GM18868 (cell line): ENCODE data around the gene ADIPOR2.
"Not testable (repeated sequence)": the region's sequence is repeated elsewhere in the genome, so short reads cannot be mapped to it uniquely, and the experiment has no call there.

ENCODE experiments used
- ATAC-seq: cut with Tn5 transposase; IDR thresholded peaks from one replicate; pipeline ENCODE4 v1.9.1; 2021; ENCODE audit warnings: mild to moderate bottlenecking, moderate library complexity; ENCODE audit not compliant: unreplicated experiment

The ADIPOR2 gene

GRCh38 chr12:1731019-1731687 lies 40.3 kb downstream of the ADIPOR2 start:
- ATAC-seq = no peak

DNA sequence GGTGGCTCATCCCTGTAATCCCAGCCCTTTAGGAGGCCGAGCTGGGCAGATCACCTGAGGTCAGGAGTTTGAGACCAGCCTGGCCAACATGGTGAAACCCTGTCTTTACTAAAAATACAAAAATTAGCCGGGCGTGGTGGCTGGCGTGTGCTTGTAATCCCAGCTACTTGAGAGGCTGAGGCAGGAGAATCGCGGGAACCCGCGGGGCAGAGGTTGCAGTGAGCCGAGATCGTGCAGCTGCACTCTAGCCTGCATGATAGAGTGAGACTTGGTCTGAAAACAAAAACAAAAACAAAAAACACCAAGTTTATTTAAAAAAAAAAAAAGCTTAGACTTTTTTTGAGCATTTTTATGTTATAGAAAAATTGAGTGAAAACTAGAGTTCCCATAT lies 40.8 kb downstream of the ADIPOR2 start:
- ATAC-seq = not testable (repeated sequence)

GRCh38 chr12:1732914-1733313 lies 42.0 kb downstream of the ADIPOR2 start:
- no peak for ATAC-seq

- not testable (repeated sequence) for ATAC-seq
Measured at GRCh38 chr12:1733712-1734111, 42.8 kb downstream of the ADIPOR2 start.

- ATAC-seq = no peak
Measured at GRCh38 chr12:1737652-1738286, 46.9 kb downstream of the ADIPOR2 start.

GRCh38 chr12:1738446-1738845 lies 47.6 kb downstream of the ADIPOR2 start:
- ATAC-seq = no peak

DNA sequence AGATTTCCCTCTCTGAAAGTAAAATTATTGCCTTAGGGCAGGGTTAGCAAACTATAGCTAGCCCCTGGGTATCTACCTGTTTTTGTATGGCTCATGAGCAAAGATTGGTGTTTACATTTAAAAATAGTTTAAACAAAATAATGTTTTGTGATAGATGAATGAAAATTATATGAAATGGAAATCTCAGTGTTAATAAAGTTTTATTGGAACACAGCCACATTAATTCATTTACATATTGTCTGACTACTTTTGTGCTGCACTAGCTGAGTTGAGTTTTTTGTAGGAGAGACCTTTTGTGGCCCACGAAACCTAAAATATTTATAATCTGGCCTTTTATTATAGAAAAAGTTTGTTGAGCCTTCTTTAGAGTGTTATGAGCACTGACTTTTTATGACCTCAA lies 48.5 kb downstream of the ADIPOR2 start:
- ATAC-seq = no peak

DNA sequence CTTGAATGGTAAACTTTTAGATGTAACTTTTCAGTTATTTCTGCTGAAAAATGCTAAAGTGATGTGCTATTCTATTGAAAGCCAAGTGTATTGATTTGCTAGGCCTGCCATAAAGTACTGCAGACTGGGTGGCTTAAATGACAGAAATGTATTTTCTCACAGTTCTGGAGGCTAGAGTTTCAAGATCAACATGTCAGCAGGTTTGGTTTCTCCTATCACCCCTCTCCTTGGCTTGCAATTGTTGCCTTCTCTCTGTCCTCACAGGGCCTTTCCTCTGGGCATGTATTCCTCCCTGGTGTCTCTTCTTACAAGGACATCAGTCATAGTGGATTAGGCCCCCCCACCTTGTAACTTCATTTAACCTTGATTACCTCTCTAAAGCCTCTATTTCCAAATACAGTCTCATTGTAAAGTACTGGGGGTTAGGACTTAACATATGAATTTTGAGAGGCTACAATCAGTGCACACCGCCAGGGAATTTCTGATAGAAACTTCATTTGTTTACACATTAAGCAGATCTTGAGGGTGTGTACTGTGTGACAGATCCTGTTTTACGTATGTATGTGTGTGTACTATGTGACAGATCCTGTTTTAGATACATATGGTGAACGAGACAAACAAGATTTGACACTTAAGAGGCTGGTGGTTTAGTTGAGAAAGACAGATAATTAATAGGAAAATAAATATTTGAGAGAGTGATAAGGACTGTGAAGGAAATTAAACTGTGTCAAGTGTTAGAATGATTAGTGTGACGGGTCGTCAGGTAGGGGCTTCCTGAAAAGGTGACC lies 49.5 kb downstream of the ADIPOR2 start:
- no peak for ATAC-seq

DNA sequence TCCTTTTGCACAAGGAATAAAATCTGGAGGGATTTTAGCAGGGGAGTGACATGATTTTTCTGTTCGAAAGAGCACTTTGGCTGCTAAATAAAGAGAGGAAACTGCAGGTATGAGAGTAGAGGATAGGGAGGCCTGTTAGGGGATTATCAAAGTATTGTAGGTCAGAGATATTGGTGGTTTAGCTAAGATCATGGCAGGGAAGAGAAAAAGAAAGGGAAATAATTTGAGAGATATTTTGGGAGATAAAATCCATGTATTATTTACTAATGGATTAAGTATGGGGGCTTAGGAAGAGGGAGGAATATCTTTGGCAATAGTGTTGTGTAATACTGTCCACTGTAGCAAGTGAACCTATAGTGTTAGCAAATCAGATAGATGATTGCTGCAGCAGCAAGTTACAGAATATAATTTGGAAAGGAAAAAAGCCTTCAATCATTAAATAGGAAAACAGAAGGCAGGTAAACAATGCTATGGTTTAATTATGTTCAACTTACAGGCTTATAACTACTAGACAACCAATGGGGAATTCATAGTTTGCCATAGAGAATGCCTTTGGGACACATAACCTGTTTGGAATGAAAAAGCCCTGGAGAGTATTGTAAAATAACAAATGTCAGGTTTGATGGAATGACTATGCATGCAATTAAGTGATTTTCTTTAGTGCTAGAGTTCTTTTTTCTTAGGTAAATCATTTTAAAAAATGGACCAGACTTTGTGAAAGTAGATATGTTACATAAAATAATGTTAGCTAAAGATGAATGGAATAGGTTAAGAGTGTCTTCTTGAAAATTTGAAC lies 50.5 kb downstream of the ADIPOR2 start:
- no peak for ATAC-seq

DNA sequence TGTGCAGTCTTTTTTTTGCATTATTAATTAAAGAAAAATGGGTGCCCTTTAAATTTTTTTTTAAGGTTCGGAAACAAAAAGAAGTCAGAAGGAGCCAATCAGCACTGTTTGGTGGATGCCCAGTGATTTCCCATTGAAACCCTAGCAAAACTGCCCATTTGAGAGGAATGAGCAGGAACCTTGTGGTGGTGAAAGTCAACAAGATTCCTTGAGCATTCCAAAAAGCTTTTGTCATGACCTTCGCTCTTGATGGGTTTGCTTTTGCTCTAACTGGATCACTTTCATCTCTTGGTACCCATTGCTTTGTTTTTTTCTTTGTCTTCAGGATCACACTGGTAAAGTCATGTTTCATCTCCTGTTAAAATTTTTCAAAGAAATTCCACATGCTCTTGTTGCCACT lies 54.1 kb downstream of the ADIPOR2 start:
- no peak for ATAC-seq

DNA sequence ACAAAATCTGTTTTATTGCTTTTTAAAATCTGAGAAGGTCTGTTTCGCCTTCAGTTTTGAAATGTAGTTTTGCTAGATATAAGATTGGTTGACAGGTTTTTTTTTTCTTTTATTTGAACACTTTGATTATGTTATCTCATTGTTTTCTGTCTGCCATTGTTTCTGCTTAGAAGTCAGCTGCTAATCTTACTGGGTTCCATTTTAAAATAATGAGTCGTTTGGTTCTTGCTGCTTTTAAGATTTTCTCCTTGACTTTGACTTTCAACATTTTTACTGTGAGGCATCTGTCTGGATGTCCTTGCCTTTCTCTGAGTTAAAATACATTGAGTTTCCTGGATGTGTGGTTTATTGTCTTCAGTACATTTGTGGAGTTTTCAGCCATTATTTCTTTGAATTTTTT lies 56.7 kb downstream of the ADIPOR2 start:
- ATAC-seq = no peak

DNA sequence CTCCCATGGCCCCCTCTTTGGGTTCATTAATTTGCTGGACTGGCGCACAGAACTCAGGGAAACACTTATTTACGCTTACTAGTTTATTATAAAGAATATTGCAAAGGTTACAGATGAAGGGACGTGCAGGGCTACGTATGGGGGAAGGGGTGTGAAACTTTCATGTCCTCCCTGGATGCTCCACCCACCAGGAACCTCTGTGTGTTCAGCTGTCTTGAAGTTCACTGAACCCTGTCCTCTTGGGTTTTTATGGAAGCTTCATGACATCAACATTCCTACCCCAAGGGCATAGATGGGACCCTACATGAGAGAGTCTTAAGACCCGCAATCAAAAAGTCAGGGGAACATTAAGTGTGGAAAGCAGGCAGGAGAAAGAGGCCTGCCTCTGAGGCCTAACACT lies 58.1 kb downstream of the ADIPOR2 start:
- ATAC-seq = no peak

DNA sequence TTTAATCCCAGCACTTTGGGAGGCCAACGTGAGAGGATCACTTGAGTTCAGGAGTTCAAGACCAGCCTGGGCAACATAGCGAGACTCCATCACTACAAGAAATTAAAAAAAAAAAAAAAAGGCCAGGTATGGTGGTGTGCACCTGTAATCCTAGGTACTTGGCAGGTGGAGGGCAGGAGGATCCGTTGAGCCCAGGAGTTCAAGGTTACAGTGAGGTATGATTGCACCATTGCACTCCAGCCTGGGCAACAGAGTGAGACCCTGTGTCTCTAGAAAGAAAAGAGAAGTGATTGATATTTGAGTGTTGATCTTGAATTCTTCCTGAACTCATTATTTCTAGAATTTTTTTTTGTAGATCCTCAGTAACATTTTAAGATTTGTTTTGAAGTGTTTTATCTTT lies 59.4 kb downstream of the ADIPOR2 start:
- no peak for ATAC-seq

- no peak for ATAC-seq
Measured at GRCh38 chr12:1758376-1758775, 67.5 kb downstream of the ADIPOR2 start.

- no peak for ATAC-seq
Measured at GRCh38 chr12:1758887-1759286, 68.0 kb downstream of the ADIPOR2 start.

DNA sequence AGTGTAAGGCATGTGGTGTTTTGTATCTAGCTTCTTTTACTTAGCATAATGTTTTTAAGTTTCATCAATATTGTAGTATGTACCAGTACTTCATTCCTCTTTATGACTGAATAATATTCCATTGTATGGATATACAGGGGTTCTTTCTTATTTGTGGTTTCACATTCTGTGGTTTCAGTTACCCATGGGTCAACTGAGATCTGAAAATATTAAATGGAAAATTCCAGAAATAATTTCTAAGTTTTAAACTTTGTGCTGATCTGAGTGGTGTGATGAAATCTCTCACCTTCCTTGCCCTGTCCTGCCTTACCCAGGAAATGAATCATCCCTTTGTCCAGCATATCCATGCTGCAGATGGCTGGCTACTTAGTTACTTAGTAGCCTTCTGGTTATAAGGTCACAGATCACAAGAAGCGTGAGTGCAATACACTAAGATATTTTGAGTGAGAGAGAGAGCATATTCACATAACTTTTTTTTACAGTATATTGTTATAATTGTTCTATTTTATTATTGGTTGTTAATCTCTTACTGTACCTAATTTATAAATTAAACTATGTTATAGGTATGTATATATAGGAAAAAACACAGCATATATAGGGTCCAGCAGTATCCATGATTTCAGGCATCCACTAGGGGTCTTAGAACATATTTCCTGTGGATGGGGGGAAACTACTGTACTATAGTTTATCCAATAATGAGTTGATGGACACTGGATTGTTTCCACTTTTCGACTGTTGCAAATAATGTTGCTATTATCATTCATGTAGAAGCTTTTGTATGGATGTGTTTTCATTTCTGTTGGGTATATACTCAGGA lies 69.9 kb downstream of the ADIPOR2 start:
- ATAC-seq = no peak

GRCh38 chr12:1761857-1762256 lies 71.0 kb downstream of the ADIPOR2 start:
- no peak for ATAC-seq

DNA sequence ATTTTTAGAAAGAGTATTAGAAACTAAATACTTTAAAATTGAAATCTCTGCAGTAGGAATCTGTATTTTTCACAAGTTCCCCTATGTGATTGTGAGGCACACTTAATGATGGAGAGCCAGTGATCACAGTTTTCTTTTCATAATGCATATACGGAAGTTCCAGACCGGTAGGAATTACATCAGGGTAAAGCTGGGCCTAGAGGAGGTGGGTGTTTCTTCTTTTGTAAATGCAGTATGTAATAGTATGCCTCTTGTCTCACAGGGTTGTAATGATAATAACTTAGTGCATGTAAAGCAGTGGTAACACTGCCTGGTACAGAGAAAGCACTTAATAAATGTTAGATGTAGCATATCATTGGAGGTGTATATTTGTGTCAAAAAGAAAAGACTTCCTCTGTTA lies 72.3 kb downstream of the ADIPOR2 start:
- ATAC-seq = no peak

DNA sequence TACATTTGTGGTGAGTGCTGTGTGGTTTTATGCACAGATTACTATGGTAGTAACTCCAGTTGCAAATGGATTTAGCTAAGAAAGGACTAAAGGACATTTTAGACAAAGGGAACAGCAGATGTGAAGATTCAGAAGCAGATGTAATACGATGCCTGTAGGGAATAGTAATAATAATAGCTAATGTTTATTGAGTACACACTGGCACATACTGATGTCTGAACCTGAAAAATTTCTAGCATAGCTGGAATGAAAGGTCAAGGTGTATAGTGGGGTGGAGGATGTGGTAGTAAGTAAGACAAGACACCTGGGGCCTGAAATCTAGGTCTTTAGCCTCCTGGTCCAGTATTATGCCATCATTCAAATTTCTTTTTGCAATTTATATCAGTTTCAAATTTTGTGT lies 75.2 kb downstream of the ADIPOR2 start:
- ATAC-seq = no peak

- ATAC-seq = no peak
Measured at GRCh38 chr12:1767407-1768090, 76.7 kb downstream of the ADIPOR2 start.
